A549 (cell line): Measurements from ENCODE around the gene CLEC16A. TPM values are rescaled to one million over a fixed set of nuclear protein-coding genes. Genes with fewer than 3 reads are reported as not detected.

Experiments used
- ATAC-seq, 2 experiments: fragments of 200-7000 bp in 1 of 2; fragments of >200 bp in 1 of 2; cut with Nextera tagmentation in 1 of 2; cut with Tn5 transposase in 1 of 2; 3 replicates each; pipeline versions ENCODE4 v1.8.0 to v1.9.1; 2018 to 2020; ENCODE audit warnings: mild to moderate bottlenecking in 1 of 2, moderate library complexity in 1 of 2
- CTCF ChIA-PET: fragments of 300-600 bp; sonication (Branson Sonifier 250); formaldehyde crosslinking; extraction: SDS; loops from one replicate; lab custom pipeline; 2021; ENCODE audit warnings: antibody characterized with exemption, inconsistent platforms; lab: Yijun Ruan, JAX
- POLR2A ChIA-PET: fragments of 350-600 bp; formaldehyde crosslinking; extraction: SDS; loops from one replicate; lab custom pipeline; 2021; ENCODE audit warnings: antibody characterized with exemption, inconsistent platforms; lab: Yijun Ruan, JAX
- DNase-seq, 2 experiments: peaks; one replicate each; pipeline versions ENCODE4 v3.0.0 to v3.0.0-alpha.2; 2011 to 2016; ENCODE audit warnings: low read depth in 1 of 2, low spot score in 1 of 2
- FAIRE-seq: peaks from 2 replicates; lab custom pipeline; 2011; peaks lifted over from hg19 to GRCh38; lab: Jason Lieb, UNC
- H3K27ac ChIP-seq, 2 experiments: fragments of >200 bp; sonication (Bioruptor Twin); formaldehyde crosslinking; 3 replicates each; pipeline ENCODE4 v1.5.1; 2016 to 2017
- H3K4me1 ChIP-seq: fragments of >200 bp; sonication (Bioruptor Twin); formaldehyde crosslinking; 3 replicates; pipeline ENCODE4 v1.6.1; 2016
- H3K4me2 ChIP-seq: fragments of >200 bp; sonication (Bioruptor Twin); formaldehyde crosslinking; 3 replicates; pipeline ENCODE4 v1.6.1; 2016
- H3K4me3 ChIP-seq: fragments of >200 bp; sonication (Bioruptor Twin); formaldehyde crosslinking; 3 replicates; pipeline ENCODE4 v1.5.1; 2016
- H3K9me3 ChIP-seq: fragments of >200 bp; sonication (Bioruptor Twin); formaldehyde crosslinking; 3 replicates; pipeline ENCODE4 v1.6.1; 2016
- BHLHE40 ChIP-seq: IDR thresholded peaks from 2 replicates; pipeline ENCODE4 v1.6.1; 2012; ENCODE audit warnings: low read depth, low read length, inconsistent platforms
- CEBPB ChIP-seq, 2 experiments: fragments of >200 bp in 1 of 2; sonication (Bioruptor Twin) in 1 of 2; formaldehyde crosslinking in 1 of 2; IDR thresholded peaks; 2 replicates each; pipeline ENCODE4 v1.6.1; 2012 to 2016
- CHD2 ChIP-seq: fragments of 150-350 bp; IDR thresholded peaks from 2 replicates; pipeline ENCODE4 v1.6.1; 2014; ENCODE audit warnings: low read length; ENCODE audit not compliant: partially characterized antibody
- FOSL2 ChIP-seq, 2 experiments: fragments of 450-650 bp in 1 of 2; fragments of >200 bp in 1 of 2; sonication (Bioruptor Twin) in 1 of 2; formaldehyde crosslinking; IDR thresholded peaks; 2 replicates each; pipeline versions ENCODE4 v1.5.0 to v1.6.1; 2016 to 2020; ENCODE audit warnings: mild to moderate bottlenecking in 1 of 2, moderate library complexity in 1 of 2
- FOXS1 ChIP-seq: fragments of 250-450 bp; sonication (Bioruptor Pico); IDR thresholded peaks from 2 replicates; pipeline ENCODE4 v1.5.0; 2020; ENCODE audit warnings: mild to moderate bottlenecking, moderate library complexity
- HOXA7 ChIP-seq: fragments of 250-450 bp; sonication (Bioruptor Pico); IDR thresholded peaks from 2 replicates; pipeline ENCODE4 v1.5.0; 2020; ENCODE audit warnings: mild to moderate bottlenecking, moderate library complexity
- NPAS2 ChIP-seq: fragments of 250-450 bp; sonication (Bioruptor Pico); IDR thresholded peaks from 2 replicates; pipeline ENCODE4 v1.8.0; 2022; ENCODE audit warnings: mild to moderate bottlenecking, moderate library complexity, borderline replicate concordance
- NR3C1 ChIP-seq: fragments of >200 bp; sonication (Bioruptor Twin); formaldehyde crosslinking; IDR thresholded peaks from 3 replicates; pipeline ENCODE4 v1.6.1; 2017
- PHF8 ChIP-seq: fragments of 200-600 bp; sonication (generic); IDR thresholded peaks from 2 replicates; pipeline ENCODE4 v1.6.1; 2016; ENCODE audit warnings: low read depth, mild to moderate bottlenecking, antibody characterized with exemption, moderate library complexity, borderline replicate concordance
- RCOR1 ChIP-seq: fragments of 150-350 bp; IDR thresholded peaks from 2 replicates; pipeline ENCODE4 v1.6.1; 2014; ENCODE audit warnings: antibody characterized with exemption, low read length, low read depth
- SMC3 ChIP-seq: fragments of >200 bp; sonication (Bioruptor Twin); formaldehyde crosslinking; IDR thresholded peaks from 3 replicates; pipeline ENCODE4 v1.6.1; 2018; ENCODE audit warnings: inconsistent platforms
- ZC3H11A ChIP-seq: fragments of 450-650 bp; IDR thresholded peaks from 2 replicates; pipeline ENCODE4 v1.6.1; 2014; ENCODE audit warnings: antibody characterized with exemption, mild to moderate bottlenecking
- ZNF302 ChIP-seq: fragments of 250-450 bp; sonication (Bioruptor Pico); IDR thresholded peaks from 2 replicates; pipeline ENCODE4 v1.9.0; 2021; ENCODE audit warnings: inconsistent platforms, mild to moderate bottlenecking, moderate library complexity
- WGBS: methylation state at CpG from one replicate; pipeline ENCODE4 v1.1.6; 2017; ENCODE audit errors: missing lambda C conversion rate; 5-methylcytosine and 5-hydroxymethylcytosine counted together
- polyA plus RNA-seq, 4 experiments: library from polyadenylated mRNA; depleted of rRNA in 3 of 4; stranded (reverse); fragments of >200 nt; fragmentation: RNase III in 1 of 4; extraction: RNeasy Plus Mini Kit Qiagen cat#74134 plus additional on column Dnase treatment in 1 of 4; gene quantifications; 2 replicates in 3 of 4; 3 replicates in 1 of 4; pipeline ENCODE4 v1.2.3, GENCODE V29; 2011 to 2017
- TF ChIP-seq, protein P1 (sequence below): IDR thresholded peaks from 2 replicates; pipeline ENCODE4 v1.6.1; 2012
- TF ChIP-seq, protein P2 (sequence below): fragments of 250-450 bp; sonication (Bioruptor Pico); IDR thresholded peaks from 2 replicates; pipeline ENCODE4 v1.5.0; 2021; ENCODE audit warnings: mild to moderate bottlenecking, moderate library complexity, borderline replicate concordance
- TF ChIP-seq, protein P3 (sequence below): fragments of >200 bp; sonication (Bioruptor Twin); formaldehyde crosslinking; IDR thresholded peaks from 3 replicates; pipeline ENCODE4 v1.5.1; 2016
- TF ChIP-seq, protein P4 (sequence below): fragments of >200 bp; sonication (Bioruptor Twin); formaldehyde crosslinking; IDR thresholded peaks from 2 replicates; pipeline ENCODE4 v1.6.1; 2016
- TF ChIP-seq, protein P5 (sequence below): fragments of 250-450 bp; sonication (Bioruptor Pico); IDR thresholded peaks from 2 replicates; pipeline ENCODE4 v1.5.0; 2020; ENCODE audit warnings: low read depth, mild to moderate bottlenecking, moderate library complexity

Gene CLEC16A
- polyA plus RNA-seq, 2 of the 4 experiments (the other 2 are of a cell fraction): 8.3 to 10.4 TPM

DNA sequence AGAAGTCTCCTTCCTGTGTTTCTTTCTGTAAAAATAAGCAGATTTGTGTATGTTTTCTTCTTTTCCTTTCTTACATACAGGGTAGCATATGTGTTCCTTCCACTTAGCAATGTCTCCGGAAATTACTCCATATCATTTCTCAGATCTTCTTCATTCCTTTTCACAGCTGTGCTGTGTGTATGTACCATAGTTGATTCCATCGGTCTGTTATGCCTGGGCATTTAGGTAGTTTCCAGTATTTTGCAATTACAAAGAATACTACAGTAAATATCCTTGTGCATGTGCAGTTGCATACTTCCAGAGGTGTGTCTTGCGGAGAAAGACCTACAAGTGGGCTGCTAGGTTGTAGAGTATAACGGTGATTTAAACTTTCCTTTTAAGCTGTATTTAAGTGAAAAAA lies 69.8 kb downstream of the CLEC16A start:
- H3K9me3 ChIP-seq: no peaks in the 10 kb centered on the region
- DNase-seq (no peak), ATAC-seq (no peak; a peak in 1 of 6 replicates)
- peak overlapping the region in 1 of 2 experiments; percentile 58; a peak in 1 of 6 replicates for H3K27ac ChIP-seq
- no peak overlapping the region for H3K4me3 ChIP-seq
- H3K4me1 ChIP-seq: peaks cover 28% of the 10 kb centered on the region
- CTCF ChIA-PET: interaction anchor here (0.5 to 0.8 kb wide), 2 partner anchors 25 to 96 kb away, joined by 3 read pairs; no protein-coding TSS in a partner anchor
- H3K4me2 ChIP-seq: no peak overlapping the region
- 56% methylated on average over 4 of the region's 4 CpGs for WGBS
- TF ChIP-seq HOXA7 (no peak), RCOR1 (no peak), FOXS1 (CRISPR knock-in tag) (no peak), BHLHE40 (no peak), CEBPB (IDR thresholded peaks at IDR 0.05) (0 out of 4 replicates have a peak, but pooled peaks of 1 of the 2 experiments have one; percentile 33)
- TF ChIP-seq, protein P1, sequence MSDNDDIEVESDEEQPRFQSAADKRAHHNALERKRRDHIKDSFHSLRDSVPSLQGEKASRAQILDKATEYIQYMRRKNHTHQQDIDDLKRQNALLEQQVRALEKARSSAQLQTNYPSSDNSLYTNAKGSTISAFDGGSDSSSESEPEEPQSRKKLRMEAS: no peak
- TF ChIP-seq, all 56 proteins: peak for 1
- POLR2A ChIA-PET: interaction anchor here (1.3 kb wide), 1 partner anchor 9 kb away, joined by 3 read pairs; no protein-coding TSS in a partner anchor
- FAIRE-seq: no peak

DNA sequence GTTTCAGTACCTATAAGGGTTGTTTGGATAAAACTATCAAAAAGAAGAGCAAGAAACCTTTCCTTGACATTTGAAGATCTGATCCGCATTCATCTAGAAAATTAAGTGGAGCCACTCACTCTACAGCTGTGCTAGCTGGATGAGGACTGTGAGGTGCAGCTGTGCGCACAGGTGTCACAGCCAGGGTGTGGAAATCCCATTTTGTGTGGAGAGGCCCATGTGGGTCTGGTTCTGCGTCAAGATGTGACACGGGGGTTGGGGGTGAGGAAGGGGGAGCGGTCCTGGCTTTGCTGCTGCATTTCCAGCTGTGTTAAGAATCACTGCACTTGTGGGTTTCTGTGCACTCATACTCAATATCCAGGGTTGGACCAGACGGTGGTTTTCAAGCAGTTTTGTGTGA lies 70.7 kb downstream of the CLEC16A start:
- WGBS: 93% methylated on average over 6 of the region's 6 CpGs
- no peak overlapping the region for H3K4me2 ChIP-seq
- H3K9me3 ChIP-seq: no peaks in the 10 kb centered on the region
- peak overlapping the region; percentile 58 to 76; a peak in 3 of 6 replicates for H3K27ac ChIP-seq
- ATAC-seq (no peak), DNase-seq (no peak), FAIRE-seq (no peak)
- H3K4me3 ChIP-seq: no peak overlapping the region
- ChIA-PET CTCF (no interaction called here), POLR2A (interaction anchor here (1.3 kb wide), 1 partner anchor 10 kb away, joined by 3 read pairs; no protein-coding TSS in a partner anchor)
- TF ChIP-seq ZC3H11A (no peak), HOXA7 (no peak), PHF8 (no peak), ZNF302 (no peak), FOSL2 (IDR thresholded peaks at IDR 0.05) (no peak), FOSL2 (CRISPR knock-in tag; IDR thresholded peaks at IDR 0.05) (no peak), BHLHE40 (no peak), CEBPB (IDR thresholded peaks at IDR 0.05) (no peak), NPAS2 (CRISPR knock-in tag) (no peak), SMC3 (no peak), CHD2 (no peak), NR3C1 (no peak)
- TF ChIP-seq, protein P2, sequence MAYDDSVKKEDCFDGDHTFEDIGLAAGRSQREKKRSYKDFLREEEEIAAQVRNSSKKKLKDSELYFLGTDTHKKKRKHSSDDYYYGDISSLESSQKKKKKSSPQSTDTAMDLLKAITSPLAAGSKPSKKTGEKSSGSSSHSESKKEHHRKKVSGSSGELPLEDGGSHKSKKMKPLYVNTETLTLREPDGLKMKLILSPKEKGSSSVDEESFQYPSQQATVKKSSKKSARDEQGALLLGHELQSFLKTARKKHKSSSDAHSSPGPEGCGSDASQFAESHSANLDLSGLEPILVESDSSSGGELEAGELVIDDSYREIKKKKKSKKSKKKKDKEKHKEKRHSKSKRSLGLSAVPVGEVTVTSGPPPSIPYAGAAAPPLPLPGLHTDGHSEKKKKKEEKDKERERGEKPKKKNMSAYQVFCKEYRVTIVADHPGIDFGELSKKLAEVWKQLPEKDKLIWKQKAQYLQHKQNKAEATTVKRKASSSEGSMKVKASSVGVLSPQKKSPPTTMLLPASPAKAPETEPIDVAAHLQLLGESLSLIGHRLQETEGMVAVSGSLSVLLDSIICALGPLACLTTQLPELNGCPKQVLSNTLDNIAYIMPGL (CRISPR knock-in tag): no peak
- TF ChIP-seq, protein P3, sequence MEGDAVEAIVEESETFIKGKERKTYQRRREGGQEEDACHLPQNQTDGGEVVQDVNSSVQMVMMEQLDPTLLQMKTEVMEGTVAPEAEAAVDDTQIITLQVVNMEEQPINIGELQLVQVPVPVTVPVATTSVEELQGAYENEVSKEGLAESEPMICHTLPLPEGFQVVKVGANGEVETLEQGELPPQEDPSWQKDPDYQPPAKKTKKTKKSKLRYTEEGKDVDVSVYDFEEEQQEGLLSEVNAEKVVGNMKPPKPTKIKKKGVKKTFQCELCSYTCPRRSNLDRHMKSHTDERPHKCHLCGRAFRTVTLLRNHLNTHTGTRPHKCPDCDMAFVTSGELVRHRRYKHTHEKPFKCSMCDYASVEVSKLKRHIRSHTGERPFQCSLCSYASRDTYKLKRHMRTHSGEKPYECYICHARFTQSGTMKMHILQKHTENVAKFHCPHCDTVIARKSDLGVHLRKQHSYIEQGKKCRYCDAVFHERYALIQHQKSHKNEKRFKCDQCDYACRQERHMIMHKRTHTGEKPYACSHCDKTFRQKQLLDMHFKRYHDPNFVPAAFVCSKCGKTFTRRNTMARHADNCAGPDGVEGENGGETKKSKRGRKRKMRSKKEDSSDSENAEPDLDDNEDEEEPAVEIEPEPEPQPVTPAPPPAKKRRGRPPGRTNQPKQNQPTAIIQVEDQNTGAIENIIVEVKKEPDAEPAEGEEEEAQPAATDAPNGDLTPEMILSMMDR: no peak
- H3K4me1 ChIP-seq: peaks cover 28% of the 10 kb centered on the region

DNA sequence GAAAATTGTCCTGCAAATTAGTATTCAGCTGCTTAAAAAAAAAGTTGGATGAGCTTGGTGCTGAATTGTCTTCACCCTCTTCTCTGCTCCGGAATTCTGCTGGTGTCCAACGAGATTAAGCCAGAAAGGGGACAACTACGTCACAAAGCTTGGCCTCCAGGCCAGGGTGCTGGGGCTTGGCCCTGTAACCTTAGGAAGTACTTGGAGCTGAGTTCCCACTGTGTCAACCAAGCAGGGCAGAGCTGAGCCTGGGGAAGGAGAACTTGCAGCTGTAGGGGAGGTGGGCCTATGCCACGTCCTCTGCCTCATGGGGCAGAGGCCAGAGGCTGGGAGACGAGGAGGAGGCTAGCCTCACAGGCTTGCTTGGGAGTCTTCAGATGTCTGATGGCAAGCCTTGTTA lies 71.2 kb downstream of the CLEC16A start:
- no peaks in the 10 kb centered on the region for H3K9me3 ChIP-seq
- no peak overlapping the region; the same call in 2 of the 3 replicates for H3K4me2 ChIP-seq
- ChIA-PET CTCF (interaction anchor here (1.4 to 1.8 kb wide), 2 partner anchors 52 to 241 kb away, joined by 6 to 8 read pairs; partner anchors contain the start of gene SOCS1), POLR2A (no interaction called here)
- peaks cover 28% of the 10 kb centered on the region for H3K4me1 ChIP-seq
- DNase-seq: no peak
- no peak for FAIRE-seq
- TF ChIP-seq, protein P4, sequence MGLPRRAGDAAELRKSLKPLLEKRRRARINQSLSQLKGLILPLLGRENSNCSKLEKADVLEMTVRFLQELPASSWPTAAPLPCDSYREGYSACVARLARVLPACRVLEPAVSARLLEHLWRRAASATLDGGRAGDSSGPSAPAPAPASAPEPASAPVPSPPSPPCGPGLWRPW: no peak
- TF ChIP-seq, protein P5, sequence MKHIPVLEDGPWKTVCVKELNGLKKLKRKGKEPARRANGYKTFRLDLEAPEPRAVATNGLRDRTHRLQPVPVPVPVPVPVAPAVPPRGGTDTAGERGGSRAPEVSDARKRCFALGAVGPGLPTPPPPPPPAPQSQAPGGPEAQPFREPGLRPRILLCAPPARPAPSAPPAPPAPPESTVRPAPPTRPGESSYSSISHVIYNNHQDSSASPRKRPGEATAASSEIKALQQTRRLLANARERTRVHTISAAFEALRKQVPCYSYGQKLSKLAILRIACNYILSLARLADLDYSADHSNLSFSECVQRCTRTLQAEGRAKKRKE (CRISPR knock-in tag): no peak
- ATAC-seq: no peak
- peak overlapping the region; percentile 58 to 76; a peak in 3 of 6 replicates for H3K27ac ChIP-seq
- no peak overlapping the region for H3K4me3 ChIP-seq
- WGBS: 95% methylated on average over 5 of the region's 5 CpGs
